Bronchial epithelial cell (primary cell): ENCODE measurements around the gene TBPL1. TPM values are rescaled to one million over a fixed set of nuclear protein-coding genes. Genes with fewer than 3 reads are reported as not detected.
A peak's percentile ranks its signal among the peaks of the same experiment; 100 is the strongest.
"Not testable (repeated sequence)": the region's sequence is repeated elsewhere in the genome, so short reads cannot be mapped to it uniquely, and the experiment has no call there.

Experiments
- DNase-seq: peaks from one replicate; pipeline ENCODE4 v3.0.0-alpha.2; 2010; ENCODE audit warnings: low read depth
- FAIRE-seq: peaks from 2 replicates; lab custom pipeline; 2011; peaks lifted over from hg19 to GRCh38; lab: Jason Lieb, UNC
- H3K27me3 ChIP-seq: 2 replicates; pipeline ENCODE4 v1.5.1; 2011; ENCODE audit warnings: low read length; ENCODE audit not compliant: control insufficient read depth, insufficient read depth
- H3K36me3 ChIP-seq: 2 replicates; pipeline ENCODE4 v1.5.1; 2011; ENCODE audit warnings: low read length; ENCODE audit not compliant: control insufficient read depth, insufficient read depth
- H3K4me3 ChIP-seq: 2 replicates; pipeline ENCODE4 v1.5.1; 2011; ENCODE audit warnings: mild to moderate bottlenecking, low read depth, low read length, control low read depth
- total RNA-seq: library from RNA; depleted of rRNA; stranded (reverse); fragments of >200 nt; gene quantifications from 2 replicates; pipeline ENCODE4 v1.2.1, GENCODE V29; 2014
- TF ChIP-seq, protein P1 (sequence below): IDR thresholded peaks from 2 replicates; pipeline ENCODE4 v1.5.1; 2011; ENCODE audit warnings: mild to moderate bottlenecking, moderate library complexity, low read length, control low read depth, inconsistent platforms; ENCODE audit not compliant: insufficient read depth, severe bottlenecking

TBPL1 gene
- total RNA-seq, 1 donor from 2014 or later, result 18.4 TPM

DNA sequence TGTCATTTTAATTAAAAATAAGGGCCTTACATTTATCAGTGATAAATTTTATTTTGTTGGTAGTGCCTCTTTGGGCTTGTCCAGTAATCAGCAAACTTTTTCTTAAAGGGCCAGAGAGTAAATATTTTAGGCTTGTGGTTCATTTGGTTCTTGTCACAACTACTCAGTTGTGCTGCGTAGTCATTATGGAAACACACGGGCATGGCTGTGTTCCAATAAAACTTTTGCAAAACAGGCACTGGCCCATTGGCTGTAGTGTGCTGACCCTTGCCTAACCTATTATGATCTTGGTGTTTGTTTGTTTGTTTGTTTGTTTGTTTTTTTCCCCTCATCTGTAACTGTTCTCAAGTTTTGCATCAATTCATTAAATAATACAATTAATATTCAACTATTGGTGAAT lies 19.4 kb downstream of the TBPL1 start:
- DNase-seq (no peak), FAIRE-seq (no peak)
- Histone ChIP-seq H3K27me3 (no peaks in the 10 kb centered on the region), H3K36me3 (no peaks in the 10 kb centered on the region), H3K4me3 (no peak overlapping the region)
- TF ChIP-seq, protein P1, sequence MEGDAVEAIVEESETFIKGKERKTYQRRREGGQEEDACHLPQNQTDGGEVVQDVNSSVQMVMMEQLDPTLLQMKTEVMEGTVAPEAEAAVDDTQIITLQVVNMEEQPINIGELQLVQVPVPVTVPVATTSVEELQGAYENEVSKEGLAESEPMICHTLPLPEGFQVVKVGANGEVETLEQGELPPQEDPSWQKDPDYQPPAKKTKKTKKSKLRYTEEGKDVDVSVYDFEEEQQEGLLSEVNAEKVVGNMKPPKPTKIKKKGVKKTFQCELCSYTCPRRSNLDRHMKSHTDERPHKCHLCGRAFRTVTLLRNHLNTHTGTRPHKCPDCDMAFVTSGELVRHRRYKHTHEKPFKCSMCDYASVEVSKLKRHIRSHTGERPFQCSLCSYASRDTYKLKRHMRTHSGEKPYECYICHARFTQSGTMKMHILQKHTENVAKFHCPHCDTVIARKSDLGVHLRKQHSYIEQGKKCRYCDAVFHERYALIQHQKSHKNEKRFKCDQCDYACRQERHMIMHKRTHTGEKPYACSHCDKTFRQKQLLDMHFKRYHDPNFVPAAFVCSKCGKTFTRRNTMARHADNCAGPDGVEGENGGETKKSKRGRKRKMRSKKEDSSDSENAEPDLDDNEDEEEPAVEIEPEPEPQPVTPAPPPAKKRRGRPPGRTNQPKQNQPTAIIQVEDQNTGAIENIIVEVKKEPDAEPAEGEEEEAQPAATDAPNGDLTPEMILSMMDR, result no peak

DNA sequence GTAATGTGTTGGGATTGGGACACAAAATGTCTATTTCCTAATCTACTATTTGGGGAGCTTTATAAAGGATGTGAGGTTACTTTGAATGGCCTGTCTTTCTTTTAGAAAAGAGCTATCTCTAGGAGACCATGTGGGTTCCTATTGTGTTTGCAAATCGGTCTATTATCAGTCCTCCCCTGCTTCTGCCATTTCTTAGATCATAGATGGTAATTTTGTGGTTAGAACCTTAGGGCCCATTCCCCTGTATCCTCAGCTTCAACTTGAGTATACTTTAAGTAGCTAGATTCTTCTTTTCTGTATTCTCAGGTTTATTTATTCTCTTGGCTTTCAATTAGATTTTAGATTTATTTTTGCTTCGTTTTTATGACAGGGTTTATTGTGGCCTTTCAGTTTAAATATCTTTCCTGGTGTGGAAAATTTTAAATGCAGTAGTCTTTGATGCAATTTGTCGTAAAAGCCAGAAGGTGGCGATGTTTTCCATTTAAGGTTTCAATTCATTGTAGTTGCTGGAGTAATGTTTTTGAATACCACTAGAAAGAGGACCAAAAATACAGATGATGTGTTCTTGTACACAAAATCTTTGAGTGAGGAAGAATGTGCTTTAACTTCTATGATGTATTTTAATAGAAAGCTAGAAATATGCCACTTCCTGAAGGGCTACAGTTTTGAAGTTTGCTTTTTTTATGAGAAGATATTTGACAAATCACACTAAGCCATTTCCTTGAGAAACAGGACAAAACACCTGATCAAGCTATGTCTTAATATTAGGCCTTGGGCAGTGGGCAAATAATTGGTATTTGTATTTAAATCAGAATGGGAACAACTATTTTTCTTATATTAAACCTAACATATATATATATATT lies 20.3 kb downstream of the TBPL1 start:
- FAIRE-seq (no peak), DNase-seq (peak; percentile 55)
- Histone ChIP-seq H3K4me3 (no peak overlapping the region), H3K36me3 (no peaks in the 10 kb centered on the region), H3K27me3 (no peaks in the 10 kb centered on the region)
- TF ChIP-seq, protein P1, result peak; percentile 43

DNA sequence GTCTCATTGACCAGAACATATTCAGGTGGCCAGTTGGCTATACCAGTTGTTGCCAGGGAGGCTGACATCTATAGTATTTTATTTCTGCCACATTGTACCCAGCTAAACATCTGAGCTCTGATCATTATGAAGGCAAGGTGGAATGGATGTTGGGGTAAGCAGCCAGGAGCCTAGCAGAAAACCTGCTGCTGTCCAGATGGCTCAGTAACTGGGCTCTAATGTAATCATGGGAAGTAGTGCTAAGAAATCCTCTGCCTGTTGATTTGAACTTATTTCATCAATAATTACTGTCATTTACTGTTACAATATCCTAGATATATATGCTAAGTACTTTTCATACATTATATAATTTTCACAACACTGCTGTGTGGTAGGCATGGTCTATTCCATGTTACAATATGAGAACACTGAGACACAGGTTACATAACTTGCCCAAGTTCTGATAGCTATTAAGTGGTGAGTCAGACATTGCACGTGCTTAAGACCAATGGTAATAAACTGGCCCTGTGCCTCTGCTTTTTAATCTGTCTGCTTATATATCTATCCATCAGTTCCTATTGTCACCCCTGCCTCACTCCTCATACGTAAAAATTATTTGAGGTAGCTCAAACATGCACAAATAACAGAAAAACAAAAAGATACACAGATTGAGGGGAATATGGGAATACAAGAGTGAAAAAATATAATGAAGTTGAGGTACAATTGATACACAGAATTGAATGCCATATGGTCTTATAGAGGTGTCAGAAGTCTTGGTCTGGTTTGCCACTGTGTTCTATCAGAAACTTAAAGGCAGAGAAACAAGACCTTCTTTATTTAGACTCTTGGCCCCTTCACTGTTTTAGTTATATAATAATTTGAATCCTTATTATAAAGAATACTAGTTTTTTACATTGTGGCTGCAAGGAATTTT lies 25.2 kb downstream of the TBPL1 start:
- Histone ChIP-seq H3K36me3 (peaks cover under 1% of the 10 kb centered on the region), H3K27me3 (no peaks in the 10 kb centered on the region), H3K4me3 (no peak overlapping the region)
- TF ChIP-seq, protein P1, result no peak
- DNase-seq (peak; percentile 77), FAIRE-seq (no peak)

DNA sequence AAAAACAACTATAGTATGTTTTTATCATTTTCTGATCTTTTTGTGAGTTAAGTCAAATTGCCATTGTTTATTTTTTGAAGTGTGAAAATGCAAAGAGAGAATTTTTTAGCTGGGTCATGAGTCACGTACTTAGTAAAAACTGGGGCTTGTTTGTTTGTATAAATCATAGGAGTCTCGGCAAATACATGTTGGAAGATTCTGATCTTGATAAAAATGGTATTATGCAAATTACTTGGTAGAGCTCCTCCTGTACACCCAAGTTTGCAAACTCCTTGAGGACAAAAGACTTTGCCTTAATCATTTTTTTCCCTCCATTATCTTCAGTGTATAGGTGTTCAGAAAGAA lies 25.8 kb downstream of the TBPL1 start:
- FAIRE-seq, result no peak
- H3K4me3 ChIP-seq, result no peak overlapping the region
- no peaks in the 10 kb centered on the region for H3K27me3 ChIP-seq
- TF ChIP-seq, protein P1, result no peak
- peak; percentile 59 for DNase-seq
- peaks cover 2% of the 10 kb centered on the region for H3K36me3 ChIP-seq

DNA sequence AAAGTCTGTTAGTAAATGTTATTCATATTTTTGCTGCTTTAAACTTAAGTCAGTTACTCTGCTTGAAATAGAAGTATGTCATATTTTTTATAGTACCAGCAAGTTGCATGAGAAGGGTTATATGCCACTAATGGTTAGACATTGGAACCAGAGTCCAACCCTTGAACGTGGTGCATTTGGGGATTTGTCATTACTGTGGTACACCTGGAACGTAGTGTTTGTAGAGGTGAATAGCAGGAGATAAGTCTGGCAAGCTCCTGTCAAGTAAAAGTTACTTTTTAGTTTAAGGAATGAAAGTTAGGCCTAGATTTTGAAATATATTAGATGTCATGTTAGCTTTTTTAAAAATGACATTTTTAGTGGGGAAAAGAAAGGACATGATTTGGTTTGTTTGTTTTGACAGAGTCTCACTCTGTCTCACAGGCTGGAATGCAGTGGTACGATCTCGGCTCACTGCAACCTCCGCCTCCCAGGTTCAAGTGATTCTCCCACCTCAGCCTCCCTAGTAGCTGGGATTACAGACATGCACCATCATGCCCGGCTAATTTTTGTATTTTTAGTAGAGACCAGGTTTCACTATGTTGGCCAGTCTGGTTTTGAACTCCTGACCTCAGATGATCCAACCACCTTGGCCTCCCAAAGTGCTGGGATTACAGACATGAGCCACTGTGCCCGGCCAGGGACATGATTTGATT lies 26.4 kb downstream of the TBPL1 start:
- H3K4me3 ChIP-seq, H3K27me3 ChIP-seq, H3K36me3 ChIP-seq, FAIRE-seq: not testable (repeated sequence)
- DNase-seq, result peak; percentile 17
